Measurements from ENCODE around the gene NPTX2. TPM values are rescaled to one million over a fixed set of nuclear protein-coding genes. Genes with fewer than 3 reads are reported as not detected.

The NPTX2 gene
- total and polyA plus RNA-seq, 10 of the 15 experiments (the other 5 are each of a cell fraction or from before 2014, with no cell fraction given), result 0.04 TPM; not detected in 9

GRCh38 chr7:98575878-98576277, 41.2 kb upstream of the NPTX2 start (continued):
- TF ChIP-seq BACH1 (IDR thresholded peaks at IDR 0.05; ENCODE audit: borderline replicate concordance) (no peak), CHD2 (IDR thresholded peaks at IDR 0.05; ENCODE audit: borderline replicate concordance, low read depth, low read length) (no peak), IRF4 (IDR thresholded peaks at IDR 0.05; ENCODE audit: low read depth, low read length) (no peak)

- ChIA-PET POLR2A (no interaction called here), RAD21 (ENCODE audit: unreplicated experiment) (no interaction called here), SMC1A (ENCODE audit: uncharacterized antibody, unreplicated experiment) (no interaction called here), CTCF (interaction anchor here (1.0 kb wide), 1 partner anchor 161 kb away, joined by 3 read pairs; no protein-coding TSS in a partner anchor)
- H3K4me3 ChIP-seq, result no peak overlapping the region
- ATAC-seq (no peak), FAIRE-seq (no peak), DNase-seq (ENCODE audit: low read depth, low spot score) (no peak)
- TF ChIP-seq SUPT20H (IDR thresholded peaks at IDR 0.05; ENCODE audit: borderline replicate concordance, control insufficient read depth, low read depth, low read length) (no peak), SUZ12 (IDR thresholded peaks at IDR 0.05; ENCODE audit: unreplicated experiment) (no peak), CHD1 (IDR thresholded peaks at IDR 0.05; ENCODE audit: low read depth, low read length) (no peak)
- no peak overlapping the region for H3K27ac ChIP-seq (ENCODE audit: control insufficient read depth, insufficient read depth)
- intact Hi-C loops (cut with micrococcal nuclease; ENCODE audit: unreplicated experiment), result no loop called here
- H3K9me3 ChIP-seq (replicated peaks; ENCODE audit: control insufficient read depth, insufficient read depth, low read length), result no peaks in the 10 kb centered on the region; the same call in 1 of the 3 replicates
- no peaks in the 10 kb centered on the region for H3K4me1 ChIP-seq (ENCODE audit: control insufficient read depth, insufficient read depth, low read length)
- H3K27me3 ChIP-seq (replicated peaks in 1 of 2; ENCODE audit: control insufficient read depth in 2 of 2, insufficient read depth in 2 of 2, low read length in 1 of 2), result no peaks in the 10 kb centered on the region; a peak in 1 of 4 replicates
- BruUV-seq (replicated peaks), result no TSS peak
- H4K20me1 ChIP-seq (ENCODE audit: control insufficient read depth, insufficient read depth), result no peaks in the 10 kb centered on the region
- H2AFZ ChIP-seq (ENCODE audit: control insufficient read depth, low read depth, low read length), result no peak overlapping the region
- H3K36me3 ChIP-seq (ENCODE audit: control insufficient read depth in 2 of 2, insufficient read depth in 2 of 2, low read length in 1 of 2), result no peaks in the 10 kb centered on the region
- in situ Hi-C loops (cut with MboI), result no loop called here
- no peaks in the 10 kb centered on the region for H3K79me2 ChIP-seq (ENCODE audit: control insufficient read depth, insufficient read depth, low read length)
- no peak overlapping the region for H3K4me2 ChIP-seq (ENCODE audit: control insufficient read depth, insufficient read depth)
- no peak overlapping the region for H3K9ac ChIP-seq (ENCODE audit: control insufficient read depth, insufficient read depth, low read length)
Measured at GRCh38 chr7:98584830-98585229, 32.3 kb upstream of the NPTX2 start.

GRCh38 chr7:98591926-98592325, 25.2 kb upstream of the NPTX2 start:
- SMC1A ChIA-PET (ENCODE audit: uncharacterized antibody, unreplicated experiment), result interaction anchor here (0.6 to 1.3 kb wide), 2 partner anchors 14 to 123 kb away, joined by 3 read pairs; no protein-coding TSS in a partner anchor
- Histone ChIP-seq H3K9ac (ENCODE audit: control insufficient read depth, insufficient read depth, low read length) (no peak overlapping the region), H2AFZ (ENCODE audit: control insufficient read depth, low read depth, low read length) (no peak overlapping the region), H3K79me2 (ENCODE audit: control insufficient read depth, insufficient read depth, low read length) (no peaks in the 10 kb centered on the region), H3K27ac (ENCODE audit: control insufficient read depth, insufficient read depth) (no peak overlapping the region), H3K4me3 (no peak overlapping the region), H3K4me1 (ENCODE audit: control insufficient read depth, insufficient read depth, low read length) (no peaks in the 10 kb centered on the region), H3K27me3 (replicated peaks in 1 of 2; ENCODE audit: control insufficient read depth in 2 of 2, insufficient read depth in 2 of 2, low read length in 1 of 2) (peaks cover 0 to 2% of the 10 kb centered on the region in 2 experiments; a peak in 2 of 4 replicates), H3K4me2 (ENCODE audit: control insufficient read depth, insufficient read depth) (no peak overlapping the region), H3K36me3 (ENCODE audit: control insufficient read depth in 2 of 2, insufficient read depth in 2 of 2, low read length in 1 of 2) (no peaks in the 10 kb centered on the region), H4K20me1 (ENCODE audit: control insufficient read depth, insufficient read depth) (no peaks in the 10 kb centered on the region), H3K9me3 (replicated peaks; ENCODE audit: control insufficient read depth, insufficient read depth, low read length) (no peaks in the 10 kb centered on the region)
- CTCF ChIA-PET, result interaction anchor here (2.3 kb wide), 1 partner anchor 249 kb away, joined by 6 read pairs; no protein-coding TSS in a partner anchor
- no TSS peak for BruUV-seq (replicated peaks)
- RAD21 ChIA-PET (ENCODE audit: unreplicated experiment), result no interaction called here
- in situ Hi-C loops (cut with MboI), result no loop called here
- FAIRE-seq, result no peak
- 27% methylated on average over 7 of the region's 7 CpGs for WGBS (ENCODE audit: insufficient coverage, insufficient replicate concordance, low lambda C conversion rate, missing lambda C conversion rate)
- no peak for DNase-seq (ENCODE audit: low read depth, low spot score)
- intact Hi-C loops (cut with micrococcal nuclease; ENCODE audit: unreplicated experiment), result no loop called here
- POLR2A ChIA-PET, result no interaction called here
- no peak for ATAC-seq
- TF ChIP-seq BCLAF1 (IDR thresholded peaks at IDR 0.05) (no peak), ATF2 (IDR thresholded peaks at IDR 0.05; ENCODE audit: low read length) (no peak), ZNF622 (IDR thresholded peaks at IDR 0.05) (no peak), ESRRA (IDR thresholded peaks at IDR 0.05; ENCODE audit: low read length) (no peak)
